IPS-15b (cell line): Measurements from ENCODE around the gene ANXA3.

Experiments
- H3K27me3 ChIP-seq: one replicate; pipeline ENCODE4 v1.6.1; 2013; ENCODE audit warnings: low read length; ENCODE audit not compliant: control insufficient read depth, insufficient read depth
- H3K36me3 ChIP-seq: one replicate; pipeline ENCODE4 v1.6.1; 2013; ENCODE audit warnings: low read length; ENCODE audit not compliant: control insufficient read depth, insufficient read depth
- H3K4me1 ChIP-seq: one replicate; pipeline ENCODE4 v1.6.1; 2013; ENCODE audit warnings: mild to moderate bottlenecking, low read length; ENCODE audit not compliant: control insufficient read depth, insufficient read depth
- H3K4me3 ChIP-seq: one replicate; pipeline ENCODE4 v1.5.1; 2013; ENCODE audit warnings: low read depth, low read length
- H3K9ac ChIP-seq: one replicate; pipeline ENCODE4 v1.6.1; 2013; ENCODE audit warnings: low read depth, mild to moderate bottlenecking, low read length
- H3K9me3 ChIP-seq: one replicate; pipeline ENCODE4 v1.6.1; 2013; ENCODE audit warnings: mild to moderate bottlenecking, low read length; ENCODE audit not compliant: control insufficient read depth, insufficient read depth

ANXA3 gene

DNA sequence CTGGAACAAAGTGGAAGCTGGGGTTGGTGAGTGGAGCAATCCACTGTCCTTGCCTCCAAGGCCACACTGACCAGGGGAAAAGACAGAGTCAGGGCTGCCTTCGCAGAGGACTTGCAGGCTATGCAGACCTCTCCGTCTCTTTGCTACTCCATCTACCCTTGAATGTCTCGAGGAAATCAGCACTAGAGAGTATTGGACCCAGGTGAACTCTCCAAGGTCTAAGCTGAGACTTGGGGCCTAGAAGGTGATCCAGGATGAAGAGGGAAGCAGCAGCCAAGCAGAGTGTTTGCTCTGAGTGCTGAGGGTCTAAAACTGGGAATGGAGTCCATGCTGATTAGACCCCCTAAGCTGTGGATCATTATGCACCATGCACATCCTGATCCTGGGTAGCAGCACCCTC is 54.5 kb downstream of the ANXA3 start:
- Histone ChIP-seq H3K27me3 (no peaks in the 10 kb centered on the region), H3K9ac (no peak overlapping the region), H3K4me1 (no peaks in the 10 kb centered on the region), H3K9me3 (no peaks in the 10 kb centered on the region), H3K4me3 (no peak overlapping the region), H3K36me3 (peaks cover 3% of the 10 kb centered on the region)

DNA sequence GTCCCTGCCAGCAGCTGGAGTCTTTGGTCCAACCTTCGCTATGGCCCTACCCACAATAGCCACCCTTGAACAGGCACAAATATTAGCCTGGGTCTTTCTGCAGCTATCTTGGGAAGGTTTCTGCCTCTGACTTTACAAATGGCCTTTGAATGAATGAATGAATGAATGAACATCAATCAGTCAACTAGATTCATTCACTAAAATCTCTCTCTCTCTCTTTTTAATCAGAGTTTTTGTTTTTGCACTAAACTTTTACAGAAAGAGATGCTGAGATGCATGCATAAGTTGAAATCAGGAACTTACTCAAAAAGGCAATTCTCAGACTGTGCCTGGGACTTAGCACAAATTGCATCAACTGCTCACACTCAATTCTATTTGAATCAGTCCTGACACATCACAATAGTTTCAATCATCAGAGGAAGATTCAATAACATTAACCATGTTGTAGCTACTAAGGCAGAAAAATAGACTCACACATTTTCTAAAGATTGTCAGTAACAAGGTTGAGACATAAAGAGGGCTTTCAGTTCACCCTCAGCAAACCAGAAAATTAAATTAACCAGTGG is 55.0 kb downstream of the ANXA3 start:
- no peak overlapping the region for H3K4me3 ChIP-seq
- H3K9ac ChIP-seq = no peak overlapping the region
- H3K27me3 ChIP-seq = no peaks in the 10 kb centered on the region
- H3K9me3 ChIP-seq = no peaks in the 10 kb centered on the region
- H3K4me1 ChIP-seq = no peaks in the 10 kb centered on the region
- H3K36me3 ChIP-seq = peaks cover 3% of the 10 kb centered on the region

GRCh38 chr4:78608684-78609083 is 57.1 kb downstream of the ANXA3 start:
- no peaks in the 10 kb centered on the region for H3K27me3 ChIP-seq
- no peaks in the 10 kb centered on the region for H3K9me3 ChIP-seq
- no peaks in the 10 kb centered on the region for H3K4me1 ChIP-seq
- no peak overlapping the region for H3K9ac ChIP-seq
- peaks cover 3% of the 10 kb centered on the region for H3K36me3 ChIP-seq
- H3K4me3 ChIP-seq = no peak overlapping the region

DNA sequence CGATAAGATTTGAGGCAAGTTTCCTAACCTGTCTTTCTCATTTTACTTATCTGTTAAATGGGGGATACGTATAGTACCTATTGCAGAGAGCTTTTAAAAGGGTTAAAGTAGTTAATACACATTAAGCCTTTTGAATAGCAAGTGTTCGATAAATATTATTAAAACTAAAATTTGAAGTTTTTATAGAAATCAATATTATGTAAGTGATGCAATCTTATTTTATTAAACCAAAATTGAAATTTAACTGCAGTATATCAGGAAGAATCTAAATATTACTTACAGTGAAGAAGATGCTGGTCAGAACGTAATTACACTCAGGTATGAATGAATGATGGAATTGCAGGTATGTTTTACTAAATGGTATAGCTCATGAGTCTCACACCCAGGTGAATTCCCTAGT is 58.0 kb downstream of the ANXA3 start:
- H3K4me3 ChIP-seq = no peak overlapping the region
- no peaks in the 10 kb centered on the region for H3K4me1 ChIP-seq

GRCh38 chr4:78610546-78611214 is 59.1 kb downstream of the ANXA3 start:
- H3K9ac ChIP-seq = no peak overlapping the region
- H3K4me1 ChIP-seq = no peaks in the 10 kb centered on the region
- H3K9me3 ChIP-seq = no peaks in the 10 kb centered on the region
- H3K27me3 ChIP-seq = no peaks in the 10 kb centered on the region
- no peak overlapping the region for H3K4me3 ChIP-seq
- peaks cover 3% of the 10 kb centered on the region for H3K36me3 ChIP-seq

More for the DNA sequence above, 58.0 kb downstream of the ANXA3 start:
- Histone ChIP-seq H3K36me3 (peaks cover 3% of the 10 kb centered on the region), H3K9me3 (no peaks in the 10 kb centered on the region), H3K9ac (no peak overlapping the region), H3K27me3 (no peaks in the 10 kb centered on the region)

GRCh38 chr4:78611215-78611558 is 59.6 kb downstream of the ANXA3 start:
- Histone ChIP-seq H3K4me1 (no peaks in the 10 kb centered on the region), H3K9me3 (no peaks in the 10 kb centered on the region), H3K9ac (no peak overlapping the region)

GRCh38 chr4:78612398-78613178 is 61.0 kb downstream of the ANXA3 start:
- no peak overlapping the region for H3K4me3 ChIP-seq
- no peaks in the 10 kb centered on the region for H3K36me3 ChIP-seq
- H3K4me1 ChIP-seq = no peaks in the 10 kb centered on the region
- no peak overlapping the region for H3K9ac ChIP-seq
- H3K27me3 ChIP-seq = no peaks in the 10 kb centered on the region
- no peaks in the 10 kb centered on the region for H3K9me3 ChIP-seq

More at GRCh38 chr4:78611215-78611558, 59.6 kb downstream of the ANXA3 start:
- no peaks in the 10 kb centered on the region for H3K27me3 ChIP-seq
- H3K4me3 ChIP-seq = no peak overlapping the region
- H3K36me3 ChIP-seq = peaks cover 2% of the 10 kb centered on the region

DNA sequence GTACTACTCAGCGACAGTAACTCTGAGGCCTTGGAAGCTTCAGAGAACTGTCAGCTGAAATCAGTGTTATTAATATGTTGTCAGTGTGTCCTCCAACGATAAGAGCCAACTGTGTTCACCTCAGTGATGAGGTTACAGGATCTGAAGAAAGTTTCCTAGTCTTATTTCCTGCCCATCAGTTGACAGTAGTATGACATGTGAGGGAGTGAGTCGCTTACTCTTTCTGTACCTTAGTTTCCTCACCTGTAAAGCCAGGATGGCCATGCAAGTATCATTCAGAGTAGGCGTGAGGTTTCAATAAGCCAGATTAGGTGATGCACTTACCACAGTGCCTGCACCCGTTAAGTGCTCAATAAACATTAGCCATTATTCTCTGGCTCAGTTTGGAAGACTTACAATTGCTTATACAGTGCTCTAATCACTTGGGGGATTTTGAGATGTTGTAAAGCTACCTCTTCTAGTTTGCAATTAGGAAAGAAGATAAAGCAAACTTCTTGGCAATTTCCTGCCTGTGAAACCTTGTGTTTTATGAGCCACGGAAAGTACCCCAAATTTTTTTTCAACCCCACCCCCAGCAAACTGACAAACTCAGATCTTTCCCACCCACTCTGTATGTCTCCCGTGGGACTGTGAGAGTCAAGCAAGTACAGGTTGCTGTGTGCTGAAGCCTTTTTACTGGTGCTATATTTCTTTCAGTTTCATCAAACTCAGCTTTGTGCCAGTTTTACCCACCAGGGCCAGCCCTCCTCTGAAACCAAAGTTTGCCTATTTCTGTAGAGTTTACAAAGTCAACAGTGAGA is 62.2 kb downstream of the ANXA3 start:
- Histone ChIP-seq H3K9ac (no peak overlapping the region), H3K36me3 (no peaks in the 10 kb centered on the region), H3K9me3 (no peaks in the 10 kb centered on the region), H3K4me3 (no peak overlapping the region), H3K4me1 (no peaks in the 10 kb centered on the region), H3K27me3 (no peaks in the 10 kb centered on the region)

DNA sequence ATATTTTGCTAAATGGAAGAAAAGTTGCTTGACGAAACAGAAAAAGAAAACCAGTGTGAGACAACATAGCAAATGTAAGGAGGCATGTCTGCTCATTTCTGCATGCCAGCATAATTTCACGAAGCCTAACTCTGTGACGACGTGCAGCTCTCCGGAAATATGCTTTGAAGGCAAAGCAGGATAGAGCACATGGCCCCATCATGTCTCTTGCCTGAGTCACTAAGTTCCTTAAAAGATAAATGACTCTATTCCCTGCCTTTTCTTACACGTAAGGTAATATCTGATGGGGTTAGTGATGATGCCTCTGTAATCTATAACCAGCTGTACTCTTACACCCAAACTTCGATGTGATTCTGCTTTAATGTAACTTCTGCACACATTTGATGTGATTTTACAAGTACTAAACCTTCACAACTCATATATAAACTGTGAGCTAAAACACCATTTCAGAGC is 64.5 kb downstream of the ANXA3 start:
- H3K4me3 ChIP-seq = no peak overlapping the region
- no peak overlapping the region for H3K9ac ChIP-seq
- H3K9me3 ChIP-seq = no peaks in the 10 kb centered on the region
- no peaks in the 10 kb centered on the region for H3K36me3 ChIP-seq
- H3K27me3 ChIP-seq = no peaks in the 10 kb centered on the region
- H3K4me1 ChIP-seq = no peaks in the 10 kb centered on the region

DNA sequence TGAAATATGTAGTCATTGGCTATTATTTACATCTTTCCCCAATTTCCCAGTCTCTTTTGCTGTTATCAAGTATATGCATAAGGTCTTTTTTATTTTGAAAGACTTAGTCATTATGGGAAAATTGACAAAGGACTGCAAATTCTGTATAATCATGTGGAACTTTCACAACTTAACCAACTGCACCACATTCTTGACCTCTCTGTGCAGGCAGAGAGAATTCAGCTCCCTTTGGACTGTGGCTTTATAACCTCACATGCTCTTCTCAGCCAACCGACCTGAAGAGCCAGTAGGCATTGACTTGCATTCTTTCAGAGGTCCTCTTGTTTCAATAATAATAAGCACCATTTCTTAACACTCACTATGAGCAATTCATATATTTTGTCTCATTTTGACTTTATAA is 66.9 kb downstream of the ANXA3 start:
- no peaks in the 10 kb centered on the region for H3K4me1 ChIP-seq
- H3K36me3 ChIP-seq = no peaks in the 10 kb centered on the region
- no peaks in the 10 kb centered on the region for H3K27me3 ChIP-seq
- no peak overlapping the region for H3K4me3 ChIP-seq
- no peaks in the 10 kb centered on the region for H3K9me3 ChIP-seq
- no peak overlapping the region for H3K9ac ChIP-seq

DNA sequence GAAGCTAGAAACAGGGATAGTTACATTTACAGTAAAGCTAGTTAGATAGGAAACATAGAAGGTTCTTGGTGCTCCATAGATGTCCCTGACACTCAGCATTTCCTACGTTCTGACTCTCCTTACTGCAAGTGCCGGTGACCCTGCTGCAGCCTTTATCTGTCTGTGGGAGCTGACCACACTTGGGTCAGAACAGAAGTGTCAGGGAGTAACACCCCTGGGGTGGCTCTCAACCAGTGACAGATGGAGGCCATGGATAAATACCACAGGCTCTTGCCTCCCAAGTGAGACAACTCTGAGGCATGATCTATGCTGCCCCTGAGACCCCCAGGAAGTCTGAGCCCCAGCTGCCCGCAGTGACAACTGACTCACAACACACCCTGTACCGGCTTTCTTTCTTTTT is 69.8 kb downstream of the ANXA3 start:
- no peaks in the 10 kb centered on the region for H3K27me3 ChIP-seq
- no peaks in the 10 kb centered on the region for H3K4me1 ChIP-seq
- no peaks in the 10 kb centered on the region for H3K9me3 ChIP-seq
- H3K9ac ChIP-seq = no peak overlapping the region
- H3K4me3 ChIP-seq = no peak overlapping the region
- H3K36me3 ChIP-seq = no peaks in the 10 kb centered on the region
